ENCODE data around the gene ANKK1. TPM values are rescaled to one million over a fixed set of nuclear protein-coding genes. Genes with fewer than 3 reads are reported as not detected.

The ANKK1 gene
- total RNA-seq, 4 donors from 2014 or later: 0.30 to 2.1 (median 1.7) TPM

GRCh38 chr11:113411536-113411935 lies 24.0 kb downstream of the ANKK1 start:
- H3K4me3 ChIP-seq: no peak overlapping the region
- no peak for DNase-seq (ENCODE audit: low spot score in 2 of 2)
- 71 to 76% methylated on average over 3 of the region's 3 CpGs for WGBS, 2 donors
- no peaks in the 10 kb centered on the region for H3K4me1 ChIP-seq
- no peaks in the 10 kb centered on the region for H3K27me3 ChIP-seq
- H3K36me3 ChIP-seq: no peaks in the 10 kb centered on the region
- no peaks in the 10 kb centered on the region for H3K9me3 ChIP-seq
- H3K27ac ChIP-seq: no peak overlapping the region
- TF ChIP-seq CTCF (IDR thresholded peaks at IDR 0.05): no peak

DNA sequence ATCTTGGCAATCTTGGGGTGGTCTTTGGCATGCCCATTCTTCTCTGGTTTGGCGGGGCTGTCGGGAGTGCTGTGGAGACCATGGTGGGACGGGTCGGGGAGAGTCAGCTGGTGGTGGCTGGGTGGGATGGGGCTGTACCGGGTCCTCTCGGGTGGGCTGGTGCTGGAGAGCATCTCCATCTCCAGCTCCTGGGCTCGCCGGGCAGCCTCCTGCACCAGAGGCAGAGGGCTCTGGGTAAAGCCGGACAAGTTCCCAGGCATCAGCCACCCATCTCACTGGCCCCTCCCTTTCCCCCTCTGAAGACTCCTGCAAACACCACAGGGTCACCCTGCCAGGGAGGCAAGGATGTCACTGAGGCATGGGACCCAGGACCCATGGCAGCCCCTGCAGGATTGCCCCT lies 25.1 kb downstream of the ANKK1 start:
- H3K4me1 ChIP-seq: no peaks in the 10 kb centered on the region
- no peaks in the 10 kb centered on the region for H3K36me3 ChIP-seq
- no peak for DNase-seq (ENCODE audit: low spot score in 2 of 2)
- H3K9me3 ChIP-seq: no peaks in the 10 kb centered on the region
- WGBS, 2 donors: 87 to 100% methylated on average over 3 to 4 of the region's 9 CpGs
- TF ChIP-seq POLR2A (IDR thresholded peaks at IDR 0.05): no peak
- TF ChIP-seq CTCF (IDR thresholded peaks at IDR 0.05): no peak
- TF ChIP-seq EP300 (IDR thresholded peaks at IDR 0.05): no peak
- no peak overlapping the region for H3K4me3 ChIP-seq
- H3K27me3 ChIP-seq: no peaks in the 10 kb centered on the region
- H3K27ac ChIP-seq: no peak overlapping the region

DNA sequence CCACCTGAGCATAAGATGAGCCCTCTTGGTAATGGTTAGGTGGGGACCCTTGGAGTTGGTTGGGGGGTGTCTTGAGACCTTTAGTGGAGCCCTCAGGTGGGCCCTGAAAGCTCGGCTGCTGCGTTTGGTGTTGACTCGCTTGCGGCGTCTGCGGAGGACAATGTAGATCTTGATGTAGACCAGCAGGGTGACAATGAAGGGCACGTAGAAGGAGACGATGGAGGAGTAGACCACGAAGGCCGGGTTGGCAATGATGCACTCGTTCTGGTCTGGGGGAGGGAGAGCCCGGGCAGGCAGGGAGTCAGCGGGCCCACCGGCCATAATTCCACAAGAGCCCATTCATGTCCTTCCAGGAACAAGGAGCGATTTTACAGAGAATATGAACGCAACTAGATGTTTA lies 27.8 kb downstream of the ANKK1 start:
- Histone ChIP-seq H3K36me3 (no peaks in the 10 kb centered on the region), H3K9me3 (no peaks in the 10 kb centered on the region), H3K27me3 (no peaks in the 10 kb centered on the region), H3K27ac (no peak overlapping the region), H3K4me1 (no peaks in the 10 kb centered on the region), H3K4me3 (no peak overlapping the region)
- TF ChIP-seq CTCF (IDR thresholded peaks at IDR 0.05) (no peak), EP300 (IDR thresholded peaks at IDR 0.05) (no peak), POLR2A (IDR thresholded peaks at IDR 0.05) (no peak)
- DNase-seq (ENCODE audit: low spot score in 2 of 2): no peak
- WGBS, 2 donors: 87 to 92% methylated on average over 16 of the region's 16 CpGs

- WGBS, 2 donors: 67 to 89% methylated on average over 2 of the region's 2 CpGs
- Histone ChIP-seq H3K27ac (no peak overlapping the region), H3K9me3 (no peaks in the 10 kb centered on the region), H3K4me1 (no peaks in the 10 kb centered on the region), H3K27me3 (no peaks in the 10 kb centered on the region), H3K4me3 (no peak overlapping the region), H3K36me3 (no peaks in the 10 kb centered on the region)
- TF ChIP-seq EP300 (IDR thresholded peaks at IDR 0.05) (no peak), POLR2A (IDR thresholded peaks at IDR 0.05) (no peak), CTCF (IDR thresholded peaks at IDR 0.05) (no peak)
- DNase-seq (ENCODE audit: low spot score in 2 of 2): no peak
Measured at GRCh38 chr11:113417428-113417827, 29.8 kb downstream of the ANKK1 start.

DNA sequence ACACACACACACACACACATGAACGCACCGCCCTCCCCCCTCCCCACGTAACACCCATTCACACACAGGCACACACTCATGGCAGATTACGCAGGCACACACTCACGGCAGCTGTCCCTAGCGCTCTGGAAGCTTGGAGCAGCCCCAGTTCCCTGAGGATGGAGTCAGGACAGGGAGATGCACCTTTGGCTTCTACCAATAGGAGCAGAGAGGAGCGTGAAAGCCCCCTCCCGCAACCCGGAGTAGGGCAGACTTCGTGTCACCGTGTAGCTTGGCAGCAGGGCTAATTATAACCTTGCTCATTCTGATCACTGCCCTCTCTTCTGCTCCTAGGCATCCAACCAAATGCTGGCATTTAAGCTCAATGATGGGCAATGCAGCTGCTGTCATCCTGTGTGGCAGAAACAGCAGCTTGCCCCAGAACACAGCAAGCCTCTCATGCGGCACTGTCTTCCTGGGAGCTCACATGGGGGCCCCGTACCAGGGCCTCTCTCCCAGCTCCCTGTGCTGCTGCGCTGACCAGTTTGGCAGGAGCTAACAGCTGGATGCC lies 31.9 kb downstream of the ANKK1 start:
- DNase-seq (ENCODE audit: low spot score in 2 of 2): no peak
- no peaks in the 10 kb centered on the region for H3K27me3 ChIP-seq
- 66 to 79% methylated on average over 10 to 13 of the region's 14 CpGs for WGBS, 2 donors

More for the DNA sequence above, 31.9 kb downstream of the ANKK1 start:
- Histone ChIP-seq H3K36me3 (no peaks in the 10 kb centered on the region), H3K4me1 (no peaks in the 10 kb centered on the region), H3K9me3 (no peaks in the 10 kb centered on the region), H3K27ac (no peak overlapping the region), H3K4me3 (no peak overlapping the region)
- TF ChIP-seq POLR2A (IDR thresholded peaks at IDR 0.05): no peak
- no peak for TF ChIP-seq CTCF (IDR thresholded peaks at IDR 0.05)
- TF ChIP-seq EP300 (IDR thresholded peaks at IDR 0.05): no peak
